DOHH2 (cell line): ENCODE data around the gene MCM6.

ENCODE experiments used
- H3F3A ChIP-seq: fragments of 200-600 bp; sonication (generic), shearing (Covaris generic); 2 replicates; pipeline ENCODE4 v1.6.0; 2016; ENCODE audit warnings: antibody characterized with exemption, mild to moderate bottlenecking; ENCODE audit not compliant: control insufficient read depth, insufficient read depth
- H3K27ac ChIP-seq: fragments of 200-600 bp; sonication (generic); 2 replicates; pipeline ENCODE4 v1.5.1; 2014; ENCODE audit warnings: low read depth, mild to moderate bottlenecking, low read length, moderate library complexity
- H3K27me3 ChIP-seq: fragments of 200-600 bp; sonication (generic); 2 replicates; pipeline ENCODE4 v1.6.1; 2014; ENCODE audit warnings: mild to moderate bottlenecking, low read length, mixed read lengths; ENCODE audit not compliant: control insufficient read depth
- H3K36me3 ChIP-seq: fragments of 200-600 bp; sonication (generic); 2 replicates; pipeline ENCODE4 v1.6.1; 2014; ENCODE audit warnings: mild to moderate bottlenecking, low read length, moderate library complexity, mixed read lengths; ENCODE audit not compliant: control insufficient read depth
- H3K4me1 ChIP-seq: fragments of 200-600 bp; sonication (generic); 2 replicates; pipeline ENCODE4 v1.6.1; 2014; ENCODE audit warnings: mild to moderate bottlenecking, low read length, mixed read lengths; ENCODE audit not compliant: control insufficient read depth
- H3K4me2 ChIP-seq: fragments of 200-600 bp; sonication (generic); 2 replicates; pipeline ENCODE4 v1.6.0; 2014; ENCODE audit warnings: mild to moderate bottlenecking, low read length, moderate library complexity
- H3K4me3 ChIP-seq: fragments of 200-600 bp; sonication (generic); 2 replicates; pipeline ENCODE4 v1.5.1; 2014; ENCODE audit warnings: mild to moderate bottlenecking, low read length, mixed read lengths
- H3K79me2 ChIP-seq: fragments of 200-600 bp; sonication (generic); 2 replicates; pipeline ENCODE4 v1.6.1; 2014; ENCODE audit warnings: mild to moderate bottlenecking, low read length, mixed read lengths; ENCODE audit not compliant: control insufficient read depth
- H3K9me2 ChIP-seq: fragments of 200-600 bp; sonication (generic); replicated peaks from 2 replicates; pipeline ENCODE4 v1.6.1; 2014; ENCODE audit warnings: mild to moderate bottlenecking, low read length, mixed read lengths; ENCODE audit not compliant: control insufficient read depth
- H3K9me3 ChIP-seq: fragments of 200-600 bp; sonication (generic); 2 replicates; pipeline ENCODE4 v1.6.1; 2014; ENCODE audit warnings: antibody characterized with exemption, low read length, mixed read lengths; ENCODE audit not compliant: control insufficient read depth, insufficient read depth
- H4K20me1 ChIP-seq: fragments of 200-600 bp; sonication (generic); 2 replicates; pipeline ENCODE4 v1.6.0; 2014; ENCODE audit warnings: low read depth, mild to moderate bottlenecking, antibody characterized with exemption, low read length, moderate library complexity; ENCODE audit not compliant: control insufficient read depth, insufficient read depth
- EZH2phosphoT487 ChIP-seq: fragments of 200-600 bp; sonication (generic); IDR thresholded peaks from 2 replicates; pipeline ENCODE4 v1.6.1; 2017; ENCODE audit warnings: borderline replicate concordance, mild to moderate bottlenecking, antibody characterized with exemption, low read length, moderate library complexity, mixed read lengths
- TF ChIP-seq, protein P1 (sequence below): fragments of 200-600 bp; sonication (generic); IDR thresholded peaks from one replicate; pipeline ENCODE4 v1.5.1; 2014; ENCODE audit warnings: antibody characterized with exemption, mild to moderate bottlenecking, low read depth, low read length; ENCODE audit not compliant: poor library complexity, severe bottlenecking

MCM6 gene

DNA sequence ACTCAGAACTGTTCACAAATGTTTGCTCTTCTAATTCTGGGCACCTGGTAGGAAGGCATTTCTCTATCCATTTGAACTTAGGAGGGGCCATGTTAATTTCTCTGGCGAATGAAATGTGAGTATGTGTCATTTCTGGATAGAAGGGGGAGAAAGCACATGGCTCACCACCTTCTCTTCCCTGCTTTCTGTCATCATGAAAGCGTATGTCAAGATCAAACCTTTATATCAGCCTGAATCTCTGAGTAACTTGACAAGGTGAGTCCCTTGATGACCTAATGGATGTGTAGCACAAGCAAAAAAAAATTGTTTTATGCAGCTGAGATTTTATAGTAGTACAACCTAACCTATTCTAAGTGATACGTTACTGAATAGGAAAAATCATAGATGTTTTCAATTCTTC, 27.2 kb downstream of the MCM6 start:
- H3K4me1 ChIP-seq = no peaks in the 10 kb centered on the region

DNA sequence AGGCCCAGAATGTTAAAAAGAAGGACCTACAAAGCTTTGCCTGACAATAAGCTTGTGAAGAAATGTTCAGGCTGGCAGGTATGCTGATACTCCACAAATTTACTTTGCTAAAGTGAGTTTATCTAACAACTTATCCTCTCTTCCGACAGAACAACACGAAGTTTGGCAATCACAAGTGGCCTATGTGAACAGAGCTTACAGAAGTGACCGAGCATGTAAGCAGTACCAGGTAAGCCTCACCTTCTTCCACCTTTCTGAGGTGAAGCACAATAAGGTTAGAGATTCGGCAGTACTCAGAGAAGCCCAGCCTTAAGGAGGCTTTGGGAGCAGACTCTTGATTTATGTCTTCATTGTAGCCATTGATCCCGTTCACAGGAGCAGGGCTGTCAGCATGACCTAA, 30.2 kb downstream of the MCM6 start:
- TF ChIP-seq, protein P1, sequence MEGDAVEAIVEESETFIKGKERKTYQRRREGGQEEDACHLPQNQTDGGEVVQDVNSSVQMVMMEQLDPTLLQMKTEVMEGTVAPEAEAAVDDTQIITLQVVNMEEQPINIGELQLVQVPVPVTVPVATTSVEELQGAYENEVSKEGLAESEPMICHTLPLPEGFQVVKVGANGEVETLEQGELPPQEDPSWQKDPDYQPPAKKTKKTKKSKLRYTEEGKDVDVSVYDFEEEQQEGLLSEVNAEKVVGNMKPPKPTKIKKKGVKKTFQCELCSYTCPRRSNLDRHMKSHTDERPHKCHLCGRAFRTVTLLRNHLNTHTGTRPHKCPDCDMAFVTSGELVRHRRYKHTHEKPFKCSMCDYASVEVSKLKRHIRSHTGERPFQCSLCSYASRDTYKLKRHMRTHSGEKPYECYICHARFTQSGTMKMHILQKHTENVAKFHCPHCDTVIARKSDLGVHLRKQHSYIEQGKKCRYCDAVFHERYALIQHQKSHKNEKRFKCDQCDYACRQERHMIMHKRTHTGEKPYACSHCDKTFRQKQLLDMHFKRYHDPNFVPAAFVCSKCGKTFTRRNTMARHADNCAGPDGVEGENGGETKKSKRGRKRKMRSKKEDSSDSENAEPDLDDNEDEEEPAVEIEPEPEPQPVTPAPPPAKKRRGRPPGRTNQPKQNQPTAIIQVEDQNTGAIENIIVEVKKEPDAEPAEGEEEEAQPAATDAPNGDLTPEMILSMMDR = no peak
- TF ChIP-seq EZH2phosphoT487 = no peak
- Histone ChIP-seq H3K4me3 (no peak overlapping the region), H3K27ac (no peak overlapping the region), H4K20me1 (no peaks in the 10 kb centered on the region), H3K4me1 (no peaks in the 10 kb centered on the region), H3F3A (peaks cover 17% of the 10 kb centered on the region), H3K4me2 (no peak overlapping the region), H3K9me2 (no peaks in the 10 kb centered on the region), H3K36me3 (peaks cover 95% of the 10 kb centered on the region), H3K27me3 (no peaks in the 10 kb centered on the region), H3K79me2 (no peaks in the 10 kb centered on the region), H3K9me3 (no peaks in the 10 kb centered on the region)

More for the DNA sequence above, 27.2 kb downstream of the MCM6 start:
- no peak overlapping the region for H3K4me2 ChIP-seq
- TF ChIP-seq EZH2phosphoT487 = no peak
- TF ChIP-seq, protein P1 = no peak
- H4K20me1 ChIP-seq = no peaks in the 10 kb centered on the region
- no peak overlapping the region for H3K27ac ChIP-seq
- H3K36me3 ChIP-seq = peaks cover 96% of the 10 kb centered on the region
- no peaks in the 10 kb centered on the region for H3K27me3 ChIP-seq
- H3K9me3 ChIP-seq = no peaks in the 10 kb centered on the region
- H3K4me3 ChIP-seq = no peak overlapping the region
- H3K9me2 ChIP-seq = no peaks in the 10 kb centered on the region
- peaks cover 17% of the 10 kb centered on the region for H3F3A ChIP-seq
- no peaks in the 10 kb centered on the region for H3K79me2 ChIP-seq

DNA sequence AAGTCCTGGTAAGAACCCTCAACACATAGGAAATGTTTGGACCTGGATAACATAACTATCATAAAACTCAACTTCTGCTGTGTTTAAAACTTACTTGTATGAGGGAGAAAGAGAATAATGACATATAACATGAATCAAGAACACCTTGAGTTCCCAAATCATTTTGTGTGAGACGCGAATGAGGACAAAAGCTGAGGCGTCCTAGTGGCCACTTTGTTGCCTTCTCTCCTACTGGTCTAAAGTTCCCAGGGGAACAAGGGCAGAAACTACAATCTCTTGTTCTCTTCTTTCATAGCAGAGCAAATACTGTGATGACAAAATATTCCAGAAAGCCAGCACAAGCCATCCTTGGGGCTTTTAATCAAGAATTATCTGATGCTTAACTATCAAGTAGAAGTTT, 31.0 kb downstream of the MCM6 start:
- Histone ChIP-seq H4K20me1 (no peaks in the 10 kb centered on the region), H3K4me2 (no peak overlapping the region), H3K79me2 (no peaks in the 10 kb centered on the region), H3K9me3 (no peaks in the 10 kb centered on the region), H3F3A (peaks cover 16% of the 10 kb centered on the region), H3K36me3 (peaks cover 95% of the 10 kb centered on the region), H3K4me1 (no peaks in the 10 kb centered on the region), H3K9me2 (no peaks in the 10 kb centered on the region), H3K27me3 (no peaks in the 10 kb centered on the region), H3K4me3 (no peak overlapping the region), H3K27ac (no peak overlapping the region)
- TF ChIP-seq, protein P1 = no peak
- TF ChIP-seq EZH2phosphoT487 = no peak
